OCI-LY1 (cell line): Measurements from ENCODE around the gene DLG1.

ENCODE experiments used
- H2AFZ ChIP-seq: fragments of 200-600 bp; sonication (generic), shearing (Covaris generic); 2 replicates; pipeline ENCODE4 v1.6.0; 2014; ENCODE audit warnings: antibody characterized with exemption, mild to moderate bottlenecking, low read length
- H3F3A ChIP-seq: fragments of 200-600 bp; sonication (generic), shearing (Covaris generic); 2 replicates; pipeline ENCODE4 v1.6.0; 2014; ENCODE audit warnings: mild to moderate bottlenecking, antibody characterized with exemption, low read length, moderate library complexity; ENCODE audit not compliant: insufficient read depth
- H3K27ac ChIP-seq: fragments of 200-600 bp; sonication (generic); 2 replicates; pipeline ENCODE4 v1.5.1; 2014; ENCODE audit warnings: low read length, mixed run types, mild to moderate bottlenecking, low read depth; ENCODE audit not compliant: poor library complexity, severe bottlenecking
- H3K27me3 ChIP-seq: fragments of 200-600 bp; sonication (generic); 2 replicates; pipeline ENCODE4 v1.6.0; 2014; ENCODE audit warnings: antibody characterized with exemption, mild to moderate bottlenecking, low read length, moderate library complexity; ENCODE audit not compliant: insufficient read depth
- H3K36me3 ChIP-seq: fragments of 200-600 bp; sonication (generic); 2 replicates; pipeline ENCODE4 v1.6.1; 2014; ENCODE audit warnings: mild to moderate bottlenecking, antibody characterized with exemption, low read length, moderate library complexity, mixed read lengths; ENCODE audit not compliant: insufficient read depth
- H3K4me1 ChIP-seq: fragments of 200-600 bp; sonication (generic); 2 replicates; pipeline ENCODE4 v1.5.1; 2014; ENCODE audit warnings: mild to moderate bottlenecking, low read length, moderate library complexity; ENCODE audit not compliant: insufficient read depth, severe bottlenecking
- H3K4me2 ChIP-seq: fragments of 200-600 bp; sonication (generic), shearing (Covaris generic); 2 replicates; pipeline ENCODE4 v1.6.1; 2014; ENCODE audit warnings: low read length
- H3K4me3 ChIP-seq: fragments of 200-600 bp; sonication (generic); 2 replicates; pipeline ENCODE4 v1.5.1; 2014; ENCODE audit warnings: low read length, low read depth, mild to moderate bottlenecking, mixed read lengths; ENCODE audit not compliant: poor library complexity, severe bottlenecking
- H3K79me2 ChIP-seq: fragments of 200-600 bp; shearing (Covaris generic); 2 replicates; pipeline ENCODE4 v1.6.1; 2016; ENCODE audit warnings: mixed run types, low read length, mixed read lengths; ENCODE audit not compliant: insufficient read depth
- H3K9ac ChIP-seq: fragments of 200-600 bp; sonication (generic), shearing (Covaris generic); 2 replicates; pipeline ENCODE4 v1.6.1; 2014; ENCODE audit warnings: mild to moderate bottlenecking, low read length, mixed read lengths
- H3K9me2 ChIP-seq: fragments of 200-600 bp; sonication (generic), shearing (Covaris generic); 2 replicates; pipeline ENCODE4 v1.6.1; 2014; ENCODE audit warnings: low read depth, mild to moderate bottlenecking, low read length, mixed read lengths
- H3K9me3 ChIP-seq: fragments of 200-600 bp; shearing (Covaris generic); 2 replicates; pipeline ENCODE4 v1.6.1; 2014; ENCODE audit warnings: low read length, mixed read lengths
- H4K20me1 ChIP-seq: fragments of 200-600 bp; sonication (generic), shearing (Covaris generic); 2 replicates; pipeline ENCODE4 v1.6.0; 2016; ENCODE audit warnings: mild to moderate bottlenecking, low read length; ENCODE audit not compliant: insufficient read depth
- CTCF ChIP-seq: fragments of 200-600 bp; sonication (generic), shearing (Covaris generic); IDR thresholded peaks from 2 replicates; pipeline ENCODE4 v1.5.1; 2017; ENCODE audit warnings: mild to moderate bottlenecking, antibody characterized with exemption, low read length, moderate library complexity, mixed read lengths
- EZH2 ChIP-seq: fragments of 200-600 bp; sonication (generic), shearing (Covaris generic); IDR thresholded peaks from 2 replicates; pipeline ENCODE4 v1.8.0; 2017; ENCODE audit warnings: borderline replicate concordance, mixed run types, mild to moderate bottlenecking, antibody characterized with exemption, low read length, moderate library complexity, mixed read lengths

The DLG1 gene

DNA sequence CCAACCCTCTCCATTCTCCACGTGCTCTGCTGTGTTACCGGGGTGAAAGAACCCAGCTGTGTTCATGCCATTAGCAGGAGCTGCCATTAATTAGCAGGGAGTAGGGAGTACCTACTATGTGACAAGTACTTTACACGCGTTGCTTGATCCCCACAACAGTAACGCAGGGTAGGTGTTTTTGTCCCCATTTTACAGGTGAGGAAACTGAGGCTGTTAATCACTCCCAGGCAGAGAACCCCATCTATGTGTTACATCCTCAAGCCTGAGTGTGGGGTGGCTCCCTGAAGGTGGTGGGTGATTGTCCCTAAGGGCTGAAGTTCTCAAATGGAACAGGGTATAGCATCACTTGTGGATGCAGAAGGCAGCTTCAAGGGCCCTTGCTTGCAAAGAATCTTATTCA, 291.6 kb downstream of the DLG1 start:
- Histone ChIP-seq H3K9me3 (no peaks in the 10 kb centered on the region), H3K27ac (no peak overlapping the region), H2AFZ (no peak overlapping the region), H3K79me2 (no peaks in the 10 kb centered on the region), H3K9ac (no peak overlapping the region), H3F3A (no peaks in the 10 kb centered on the region), H3K4me2 (no peak overlapping the region), H3K4me3 (no peak overlapping the region), H3K4me1 (peaks cover 20% of the 10 kb centered on the region), H3K27me3 (peaks cover 21% of the 10 kb centered on the region), H3K36me3 (no peaks in the 10 kb centered on the region), H4K20me1 (no peaks in the 10 kb centered on the region), H3K9me2 (no peaks in the 10 kb centered on the region)
- TF ChIP-seq EZH2 (no peak), CTCF (no peak)

- H3K9ac ChIP-seq, result no peak overlapping the region
- H2AFZ ChIP-seq, result no peak overlapping the region
- H3K27ac ChIP-seq, result no peak overlapping the region
- no peaks in the 10 kb centered on the region for H3K9me2 ChIP-seq
- H3K4me1 ChIP-seq, result peaks cover 24% of the 10 kb centered on the region
- no peaks in the 10 kb centered on the region for H3K9me3 ChIP-seq
- H3K4me2 ChIP-seq, result no peak overlapping the region
- H3K36me3 ChIP-seq, result no peaks in the 10 kb centered on the region
- H3K4me3 ChIP-seq, result no peak overlapping the region
- H3K27me3 ChIP-seq, result peaks cover 17% of the 10 kb centered on the region; the same call in 1 of the 2 replicates
- no peaks in the 10 kb centered on the region for H3K79me2 ChIP-seq
- no peaks in the 10 kb centered on the region for H3F3A ChIP-seq
- no peaks in the 10 kb centered on the region for H4K20me1 ChIP-seq
- TF ChIP-seq EZH2 (no peak), CTCF (no peak)
Observed at GRCh38 chr3:197006446-197006845, 292.0 kb downstream of the DLG1 start.

DNA sequence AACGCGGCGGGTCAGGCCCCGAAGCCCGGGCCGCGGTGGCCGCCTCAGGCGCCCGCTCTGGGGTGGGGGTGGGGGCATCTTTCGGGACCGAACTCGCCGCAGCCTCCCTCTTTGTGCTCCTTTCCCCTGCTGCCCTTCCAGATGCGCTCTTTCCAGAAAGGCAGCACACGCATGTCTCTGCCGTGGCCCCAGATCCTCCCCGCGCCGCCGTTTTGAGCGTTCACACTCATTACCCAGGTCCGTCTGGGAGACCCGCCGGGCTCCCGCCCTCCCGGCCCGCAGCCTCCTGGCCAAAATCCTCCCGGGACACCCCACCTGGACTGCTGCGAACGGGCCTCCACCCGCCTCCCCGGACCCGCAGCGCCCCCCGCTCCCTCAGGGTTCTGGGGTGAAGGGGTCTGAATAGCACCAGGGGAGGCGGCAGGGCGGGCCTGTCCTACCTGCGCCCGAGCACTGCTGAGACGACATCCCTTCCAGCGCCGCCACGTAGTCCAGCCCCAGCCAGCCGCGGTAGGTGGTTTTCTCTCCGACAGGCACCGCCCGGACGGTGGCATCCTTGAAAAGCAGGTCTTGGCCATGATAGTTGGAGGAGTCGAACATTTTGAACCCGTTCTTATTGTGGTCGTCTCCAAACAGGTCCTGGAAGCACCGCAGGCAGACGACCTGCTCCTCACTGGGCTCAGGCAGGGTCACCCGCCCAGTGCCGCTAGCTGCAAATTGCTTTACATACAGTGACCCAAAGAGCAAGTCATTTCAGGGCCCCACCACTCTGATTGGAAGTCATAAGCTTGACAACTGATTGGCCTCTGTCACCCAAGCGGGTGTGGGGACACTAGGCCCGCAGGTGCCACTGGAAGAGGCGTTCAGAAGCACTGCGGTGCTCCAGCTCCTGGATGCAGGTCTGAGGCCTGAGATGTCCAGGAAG, 294.7 kb downstream of the DLG1 start:
- peaks cover 8% of the 10 kb centered on the region; the same call in 1 of the 2 replicates for H3K27me3 ChIP-seq
- H4K20me1 ChIP-seq, result no peaks in the 10 kb centered on the region
- H3K36me3 ChIP-seq, result no peaks in the 10 kb centered on the region; the same call in 1 of the 2 replicates
- peak overlapping the region; percentile 69 for H3K4me3 ChIP-seq
- no peaks in the 10 kb centered on the region for H3K9me2 ChIP-seq
- TF ChIP-seq EZH2 (no peak), CTCF (peak; percentile 15; the same call in 1 of the 2 replicates)
- no peak overlapping the region for H2AFZ ChIP-seq
- H3K27ac ChIP-seq, result no peak overlapping the region
- H3F3A ChIP-seq, result no peaks in the 10 kb centered on the region
- peak overlapping the region; percentile 97 for H3K4me2 ChIP-seq
- H3K9me3 ChIP-seq, result no peaks in the 10 kb centered on the region
- H3K9ac ChIP-seq, result peak overlapping the region; percentile 84
- no peaks in the 10 kb centered on the region for H3K79me2 ChIP-seq
- peaks cover 25% of the 10 kb centered on the region for H3K4me1 ChIP-seq
